HEK293 (cell line): ENCODE results near the gene IDE.

Experiments used
- CTCF ChIA-PET: fragments of 350-600 bp; formaldehyde crosslinking; extraction: SDS; loops from one replicate; lab custom pipeline; 2021; ENCODE audit warnings: antibody characterized with exemption; lab: Yijun Ruan, JAX
- POLR2A ChIA-PET: fragments of 300-600 bp; formaldehyde crosslinking; extraction: SDS; loops from one replicate; lab custom pipeline; 2020; ENCODE audit warnings: antibody characterized with exemption, inconsistent platforms; lab: Yijun Ruan, JAX
- H3K27ac ChIP-seq: fragments of 200-500 bp; sonication (Bioruptor generic); 2 replicates; pipeline ENCODE4 v1.5.1; 2014; ENCODE audit warnings: low read depth, low read length, control low read depth, inconsistent platforms; ENCODE audit errors: extremely low read depth
- H3K36me3 ChIP-seq, 2 experiments: fragments of 200-500 bp in 1 of 2; sonication (Bioruptor generic) in 1 of 2; 1 replicate in 1 of 2; 2 replicates in 1 of 2; pipeline ENCODE4 v1.5.1; 2014 to 2017; ENCODE audit warnings: inconsistent platforms in 2 of 2, low read length in 2 of 2; ENCODE audit not compliant: control insufficient read depth in 2 of 2, insufficient read depth in 1 of 2
- H3K4me1 ChIP-seq: fragments of 200-500 bp; sonication (Bioruptor generic); 2 replicates; pipeline ENCODE4 v1.5.1; 2014; ENCODE audit warnings: mild to moderate bottlenecking, low read length, inconsistent platforms; ENCODE audit not compliant: control insufficient read depth, insufficient read depth
- H3K4me3 ChIP-seq: 2 replicates; pipeline ENCODE4 v1.5.1; 2011; ENCODE audit warnings: low read depth, mild to moderate bottlenecking, control low read depth, low read length, moderate library complexity
- H3K9me3 ChIP-seq: fragments of 200-500 bp; sonication (Bioruptor generic); 2 replicates; pipeline ENCODE4 v1.5.1; 2014; ENCODE audit warnings: low read depth, low read length, inconsistent platforms; ENCODE audit not compliant: control insufficient read depth, insufficient read depth
- KLF7 ChIP-seq: fragments of 450-650 bp; formaldehyde crosslinking; IDR thresholded peaks from 2 replicates; pipeline ENCODE4 v1.5.1; 2016; ENCODE audit warnings: missing biosample characterization, missing genetic modification characterization, borderline replicate concordance
- RBAK ChIP-seq: fragments of 450-650 bp; formaldehyde crosslinking; IDR thresholded peaks from 2 replicates; pipeline ENCODE4 v1.5.1; 2016; ENCODE audit warnings: missing biosample characterization, missing genetic modification characterization
- REST ChIP-seq: fragments of 450-650 bp; formaldehyde crosslinking; IDR thresholded peaks from 2 replicates; pipeline ENCODE4 v1.5.1; 2016; ENCODE audit warnings: missing biosample characterization, missing genetic modification characterization
- ZBTB11 ChIP-seq: fragments of 450-650 bp; formaldehyde crosslinking; conservative IDR thresholded peaks from 2 replicates; pipeline ENCODE4 v1.5.1; 2016; ENCODE audit warnings: low read depth, missing biosample characterization, missing genetic modification characterization
- ZBTB20 ChIP-seq: fragments of 450-650 bp; formaldehyde crosslinking; IDR thresholded peaks from 2 replicates; pipeline ENCODE4 v1.5.1; 2016; ENCODE audit warnings: missing biosample characterization, missing genetic modification characterization
- ZBTB21 ChIP-seq: fragments of 450-650 bp; formaldehyde crosslinking; IDR thresholded peaks from 2 replicates; pipeline ENCODE4 v1.5.1; 2017; ENCODE audit warnings: missing biosample characterization, missing genetic modification characterization
- ZNF280D ChIP-seq: fragments of 450-650 bp; formaldehyde crosslinking; IDR thresholded peaks from 2 replicates; pipeline ENCODE4 v1.5.1; 2016; ENCODE audit warnings: missing biosample characterization, missing genetic modification characterization
- ZNF48 ChIP-seq: fragments of 450-650 bp; formaldehyde crosslinking; IDR thresholded peaks from 2 replicates; pipeline ENCODE4 v1.5.1; 2016; ENCODE audit warnings: missing biosample characterization, missing genetic modification characterization
- ZNF501 ChIP-seq: fragments of 450-650 bp; formaldehyde crosslinking; IDR thresholded peaks from 2 replicates; pipeline ENCODE4 v1.5.1; 2016; ENCODE audit warnings: missing biosample characterization, missing genetic modification characterization
- ZNF514 ChIP-seq: fragments of 450-650 bp; formaldehyde crosslinking; IDR thresholded peaks from 2 replicates; pipeline ENCODE4 v1.5.1; 2016; ENCODE audit warnings: missing biosample characterization, missing genetic modification characterization
- ZNF518A ChIP-seq: fragments of 450-650 bp; formaldehyde crosslinking; conservative IDR thresholded peaks from 2 replicates; pipeline ENCODE4 v1.5.1; 2016; ENCODE audit warnings: low read depth, missing biosample characterization, missing genetic modification characterization
- ZNF561 ChIP-seq: fragments of 450-650 bp; IDR thresholded peaks from 2 replicates; pipeline ENCODE4 v1.5.1; 2018; ENCODE audit warnings: missing biosample characterization, missing genetic modification characterization, borderline replicate concordance
- ZNF585B ChIP-seq: fragments of 450-650 bp; formaldehyde crosslinking; IDR thresholded peaks from 2 replicates; pipeline ENCODE4 v1.5.1; 2016; ENCODE audit warnings: missing biosample characterization, missing genetic modification characterization
- ZNF596 ChIP-seq: fragments of 450-650 bp; IDR thresholded peaks from 2 replicates; pipeline ENCODE4 v1.5.0; 2018; ENCODE audit warnings: missing biosample characterization, mild to moderate bottlenecking, missing genetic modification characterization, moderate library complexity
- ZNF654 ChIP-seq: fragments of 450-650 bp; formaldehyde crosslinking; IDR thresholded peaks from 2 replicates; pipeline ENCODE4 v1.5.1; 2016; ENCODE audit warnings: low read depth, missing biosample characterization, missing genetic modification characterization
- ZNF670 ChIP-seq: fragments of 450-650 bp; formaldehyde crosslinking; IDR thresholded peaks from 2 replicates; pipeline ENCODE4 v1.5.1; 2016; ENCODE audit warnings: missing biosample characterization, missing genetic modification characterization, low read depth
- ZNF692 ChIP-seq: fragments of 450-650 bp; formaldehyde crosslinking; IDR thresholded peaks from 2 replicates; pipeline ENCODE4 v1.5.1; 2016; ENCODE audit warnings: missing biosample characterization, missing genetic modification characterization
- ZNF747 ChIP-seq: fragments of 450-650 bp; formaldehyde crosslinking; IDR thresholded peaks from 2 replicates; pipeline ENCODE4 v1.5.1; 2016; ENCODE audit warnings: missing biosample characterization, missing genetic modification characterization

Gene IDE

GRCh38 chr10:92493362-92493761, 80.5 kb downstream of the IDE start:
- H3K36me3 ChIP-seq = peaks cover 23 to 44% of the 10 kb centered on the region in 2 experiments
- no peaks in the 10 kb centered on the region for H3K4me1 ChIP-seq
- CTCF ChIA-PET = interaction anchor here (0.8 kb wide), 1 partner anchor 24 kb away, joined by 3 read pairs; no protein-coding TSS in a partner anchor
- no peaks in the 10 kb centered on the region for H3K9me3 ChIP-seq
- no peak overlapping the region for H3K4me3 ChIP-seq
- TF ChIP-seq RBAK (tag by site-specific recombination) (no peak), ZNF561 (tag by site-specific recombination) (no peak), KLF7 (tag by site-specific recombination) (no peak), ZNF48 (no peak), ZNF501 (tag by site-specific recombination) (no peak), ZBTB20 (tag by site-specific recombination) (no peak), ZNF692 (tag by site-specific recombination) (no peak), ZBTB21 (tag by site-specific recombination) (no peak), ZNF747 (tag by site-specific recombination) (no peak), ZNF585B (no peak), ZNF670 (tag by site-specific recombination) (no peak), ZNF518A (tag by site-specific recombination) (no peak), ZNF596 (no peak)
- POLR2A ChIA-PET = no interaction called here
- no peak overlapping the region for H3K27ac ChIP-seq

- H3K4me1 ChIP-seq = no peaks in the 10 kb centered on the region
- H3K27ac ChIP-seq = no peak overlapping the region
- POLR2A ChIA-PET = no interaction called here
- CTCF ChIA-PET = interaction anchor here (0.8 kb wide), 1 partner anchor 24 kb away, joined by 3 read pairs; no protein-coding TSS in a partner anchor
- peaks cover 28 to 50% of the 10 kb centered on the region in 2 experiments for H3K36me3 ChIP-seq
- no peak overlapping the region for H3K4me3 ChIP-seq
- H3K9me3 ChIP-seq = no peaks in the 10 kb centered on the region
- TF ChIP-seq ZBTB11 (tag by site-specific recombination) = no peak
- no peak for TF ChIP-seq ZNF654 (tag by site-specific recombination)
- no peak for TF ChIP-seq REST (tag by site-specific recombination)
- no peak for TF ChIP-seq ZNF514 (tag by site-specific recombination)
- no peak for TF ChIP-seq ZNF280D (tag by site-specific recombination)
These were observed 81.1 kb downstream of the IDE start for GRCh38 chr10:92492748-92493240.
